22Rv1 (cell line): ENCODE results near the gene COLEC12.

Experiments
- H3K27ac ChIP-seq: fragments of 450-650 bp; 2 replicates; pipeline ENCODE4 v1.5.1; 2017
- ZFX ChIP-seq: fragments of 450-650 bp; IDR thresholded peaks from 2 replicates; pipeline ENCODE4 v1.6.1; 2017; ENCODE audit warnings: antibody characterized with exemption, borderline replicate concordance
- TF ChIP-seq, protein P1 (sequence below): fragments of 450-650 bp; IDR thresholded peaks from 2 replicates; pipeline ENCODE4 v1.5.1; 2017; ENCODE audit warnings: mild to moderate bottlenecking

The COLEC12 gene

DNA sequence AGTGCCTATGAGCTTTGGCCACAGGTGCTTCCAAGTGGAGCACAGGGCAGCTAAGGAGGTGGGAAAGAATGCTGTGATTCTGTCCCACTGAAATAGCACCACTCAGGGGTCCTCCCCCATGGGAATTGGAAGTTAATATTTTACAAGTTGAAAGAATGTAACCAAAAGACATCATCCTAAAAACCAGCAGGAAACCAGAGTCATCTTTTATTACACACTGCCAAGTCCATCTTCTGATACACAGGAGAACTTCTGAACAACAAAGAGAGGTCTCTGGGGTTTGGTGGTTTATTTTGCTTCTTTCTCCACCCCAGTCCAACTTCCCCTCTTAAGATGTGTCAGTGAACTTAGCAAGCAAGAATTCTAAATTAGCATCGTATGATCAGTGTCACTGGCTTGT lies 47.7 kb downstream of the COLEC12 start:
- TF ChIP-seq, protein P1, sequence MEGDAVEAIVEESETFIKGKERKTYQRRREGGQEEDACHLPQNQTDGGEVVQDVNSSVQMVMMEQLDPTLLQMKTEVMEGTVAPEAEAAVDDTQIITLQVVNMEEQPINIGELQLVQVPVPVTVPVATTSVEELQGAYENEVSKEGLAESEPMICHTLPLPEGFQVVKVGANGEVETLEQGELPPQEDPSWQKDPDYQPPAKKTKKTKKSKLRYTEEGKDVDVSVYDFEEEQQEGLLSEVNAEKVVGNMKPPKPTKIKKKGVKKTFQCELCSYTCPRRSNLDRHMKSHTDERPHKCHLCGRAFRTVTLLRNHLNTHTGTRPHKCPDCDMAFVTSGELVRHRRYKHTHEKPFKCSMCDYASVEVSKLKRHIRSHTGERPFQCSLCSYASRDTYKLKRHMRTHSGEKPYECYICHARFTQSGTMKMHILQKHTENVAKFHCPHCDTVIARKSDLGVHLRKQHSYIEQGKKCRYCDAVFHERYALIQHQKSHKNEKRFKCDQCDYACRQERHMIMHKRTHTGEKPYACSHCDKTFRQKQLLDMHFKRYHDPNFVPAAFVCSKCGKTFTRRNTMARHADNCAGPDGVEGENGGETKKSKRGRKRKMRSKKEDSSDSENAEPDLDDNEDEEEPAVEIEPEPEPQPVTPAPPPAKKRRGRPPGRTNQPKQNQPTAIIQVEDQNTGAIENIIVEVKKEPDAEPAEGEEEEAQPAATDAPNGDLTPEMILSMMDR = no peak
- TF ChIP-seq ZFX = no peak
- no peak overlapping the region for H3K27ac ChIP-seq

DNA sequence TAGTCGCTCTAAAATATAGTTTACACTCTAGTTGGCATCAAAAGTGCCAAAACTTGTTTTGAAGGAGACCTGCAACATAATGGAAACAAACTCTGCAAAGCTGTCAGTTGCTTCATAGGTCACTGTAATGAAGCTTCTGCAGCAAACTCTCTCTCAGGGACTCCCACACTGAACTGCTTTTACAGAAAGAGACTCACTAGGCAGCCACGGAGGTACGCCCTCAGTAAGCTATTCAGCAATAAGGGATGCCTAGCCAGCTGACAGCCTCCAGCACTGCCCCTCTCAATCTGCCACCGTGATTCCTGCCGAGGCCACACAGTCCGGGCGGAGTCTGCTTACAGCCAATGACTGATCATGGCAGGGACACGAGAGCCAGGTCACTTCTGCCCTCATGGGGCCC lies 51.1 kb downstream of the COLEC12 start:
- H3K27ac ChIP-seq = peak overlapping the region; percentile 93
- TF ChIP-seq ZFX = no peak
- TF ChIP-seq, protein P1 = no peak

DNA sequence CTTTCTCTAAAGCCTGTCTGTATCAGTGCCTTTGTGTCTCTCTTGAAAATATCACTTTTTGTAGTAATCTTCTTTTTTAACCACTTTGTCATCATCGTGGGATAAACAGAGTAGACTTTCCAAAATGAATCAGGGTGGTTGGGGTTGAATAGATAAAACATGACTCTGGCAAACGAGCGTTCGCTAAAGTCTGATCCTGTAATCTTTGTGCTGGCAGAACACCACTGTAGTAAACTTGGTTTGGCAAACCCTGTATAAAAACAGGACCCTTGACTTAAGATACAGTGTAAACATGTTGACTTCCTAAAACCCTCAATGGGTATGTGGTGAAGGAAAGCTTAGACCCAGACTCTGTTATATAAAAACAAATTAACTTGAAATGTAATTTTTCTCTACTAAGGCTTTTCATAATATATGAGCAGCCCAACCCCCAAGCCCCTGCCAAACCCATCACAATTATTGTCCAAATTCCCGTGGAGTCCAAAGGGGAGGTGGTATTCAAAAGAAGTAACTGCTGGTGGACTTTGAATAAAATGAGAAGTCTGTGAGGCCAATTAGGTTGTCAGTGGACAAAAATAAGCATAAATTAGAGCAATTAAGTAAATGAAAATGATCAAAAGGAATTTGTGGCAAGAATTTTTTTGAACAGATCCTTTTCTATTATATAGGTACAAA lies 52.2 kb downstream of the COLEC12 start:
- TF ChIP-seq, protein P1 = no peak
- no peak for TF ChIP-seq ZFX
- H3K27ac ChIP-seq = peak overlapping the region; percentile 93

DNA sequence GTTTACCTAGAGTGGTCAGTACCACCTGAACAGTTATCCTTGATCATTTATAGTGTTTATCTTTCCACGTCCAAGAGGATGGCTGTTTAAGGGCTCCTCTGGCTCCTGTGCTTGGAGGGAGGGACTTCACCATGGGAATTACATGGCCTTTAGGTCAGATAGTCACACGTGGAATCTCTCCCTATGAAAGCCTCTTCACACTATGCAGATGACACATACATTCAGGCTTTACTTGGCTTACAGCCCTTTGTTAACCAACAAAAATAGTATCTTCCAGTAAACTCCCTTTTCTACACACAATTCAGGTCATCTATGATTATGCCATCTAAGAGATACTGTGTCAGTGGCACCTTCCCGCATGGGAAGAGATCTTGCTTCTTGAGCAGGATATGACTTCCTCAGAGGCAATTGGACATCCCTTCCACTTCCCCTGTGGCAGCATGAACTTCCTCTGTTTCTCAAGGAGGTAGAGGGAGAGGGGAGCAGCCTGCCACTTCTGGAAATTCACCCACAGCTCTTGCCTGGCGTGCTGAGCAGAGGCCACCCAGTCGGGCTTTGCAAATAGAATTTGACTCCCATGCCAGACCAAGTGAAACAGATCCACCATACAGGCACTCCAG lies 53.5 kb downstream of the COLEC12 start:
- peak overlapping the region; percentile 93 for H3K27ac ChIP-seq
- no peak for TF ChIP-seq ZFX
- TF ChIP-seq, protein P1 = no peak

DNA sequence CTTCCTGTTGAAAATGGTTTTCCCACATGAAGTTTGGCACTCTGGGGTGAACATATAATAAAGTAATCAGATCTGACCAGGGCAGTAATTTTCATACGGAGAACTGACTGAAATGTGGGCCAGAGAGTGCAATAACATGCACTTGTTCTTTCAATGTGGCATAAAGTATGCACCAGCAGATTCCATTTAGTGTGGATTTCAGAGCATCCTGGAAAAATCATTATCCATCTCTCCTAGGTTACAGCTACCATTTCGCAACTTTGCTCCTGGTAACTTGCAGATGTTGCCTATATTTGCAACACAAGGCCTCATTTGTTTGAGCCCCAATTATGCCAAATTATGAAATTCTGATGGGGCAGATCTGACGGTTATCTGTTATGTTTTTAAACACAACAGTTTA lies 55.4 kb downstream of the COLEC12 start:
- H3K27ac ChIP-seq = no peak overlapping the region
- TF ChIP-seq, protein P1 = no peak
- no peak for TF ChIP-seq ZFX

DNA sequence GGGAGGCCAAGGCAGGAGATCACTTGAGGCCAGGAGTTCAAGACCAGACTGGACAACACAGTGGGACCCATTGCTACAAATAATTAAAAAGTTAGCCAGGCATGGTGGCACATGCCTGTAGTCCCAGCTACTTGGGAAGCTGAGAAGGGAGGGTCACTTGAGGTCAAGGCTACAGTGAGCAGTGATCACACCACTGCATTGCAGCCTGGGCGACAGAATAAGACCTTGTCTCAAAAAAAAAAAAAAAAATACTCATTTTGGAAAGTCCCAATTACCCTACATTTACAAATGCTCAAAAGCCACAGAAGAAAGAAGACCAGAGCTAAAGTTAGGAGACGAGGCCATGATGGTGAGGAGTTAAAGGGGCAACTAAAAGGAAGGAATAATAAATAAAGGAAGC lies 61.9 kb downstream of the COLEC12 start:
- TF ChIP-seq, protein P1 = no peak
- no peak for TF ChIP-seq ZFX
- H3K27ac ChIP-seq = no peak overlapping the region

DNA sequence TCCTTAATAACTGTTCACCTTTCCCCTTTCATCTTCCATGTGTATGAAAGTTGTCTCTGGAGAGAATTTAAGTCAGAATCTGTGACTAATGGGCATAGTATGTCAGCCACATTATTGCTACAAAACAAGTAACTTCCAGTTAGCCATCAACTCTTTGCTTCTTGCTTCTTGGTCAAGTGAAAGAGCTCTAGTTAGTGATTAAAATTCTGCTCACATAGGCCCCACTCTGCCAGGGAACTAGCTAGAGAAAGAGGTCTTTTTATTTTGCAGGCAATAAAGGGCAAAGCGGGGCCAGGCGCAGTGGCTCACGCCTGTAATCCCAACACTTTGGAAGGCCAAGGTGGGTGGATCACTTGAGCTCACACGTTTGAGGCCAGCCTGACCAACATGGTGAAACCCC lies 64.6 kb downstream of the COLEC12 start:
- H3K27ac ChIP-seq = no peak overlapping the region
- no peak for TF ChIP-seq ZFX
- TF ChIP-seq, protein P1 = no peak
